HG03060 (cell line): Measurements from ENCODE around the gene KHDC4.

Source experiments
- ATAC-seq: cut with Tn5 transposase; IDR thresholded peaks from one replicate; pipeline ENCODE4 v1.9.1; 2021; ENCODE audit warnings: low read depth, moderate number of reproducible peaks; ENCODE audit not compliant: unreplicated experiment

Gene KHDC4

GRCh38 chr1:155880251-155880650 lies 54.0 kb downstream of the KHDC4 start:
- ATAC-seq, result no peak

GRCh38 chr1:155877945-155878344 lies 56.3 kb downstream of the KHDC4 start:
- no peak for ATAC-seq

GRCh38 chr1:155873860-155874259 lies 60.4 kb downstream of the KHDC4 start:
- no peak for ATAC-seq

- ATAC-seq, result no peak
Observed at GRCh38 chr1:155872527-155872926, 61.7 kb downstream of the KHDC4 start.

GRCh38 chr1:155871390-155871789 lies 62.8 kb downstream of the KHDC4 start:
- no peak for ATAC-seq

- no peak for ATAC-seq
Observed at GRCh38 chr1:155867766-155868165, 66.4 kb downstream of the KHDC4 start.

GRCh38 chr1:155864393-155864792 lies 69.8 kb downstream of the KHDC4 start:
- no peak for ATAC-seq
